ENCODE measurements around the gene DLL4. TPM values are rescaled to one million over a fixed set of nuclear protein-coding genes. Genes with fewer than 3 reads are reported as not detected.
"Not testable (repeated sequence)": the region's sequence is repeated elsewhere in the genome, so short reads cannot be mapped to it uniquely, and the experiment has no call there.

DLL4 gene
- total RNA-seq, 3 donors from 2014 or later = 9.4 to 23.0 (median 15.6) TPM

DNA sequence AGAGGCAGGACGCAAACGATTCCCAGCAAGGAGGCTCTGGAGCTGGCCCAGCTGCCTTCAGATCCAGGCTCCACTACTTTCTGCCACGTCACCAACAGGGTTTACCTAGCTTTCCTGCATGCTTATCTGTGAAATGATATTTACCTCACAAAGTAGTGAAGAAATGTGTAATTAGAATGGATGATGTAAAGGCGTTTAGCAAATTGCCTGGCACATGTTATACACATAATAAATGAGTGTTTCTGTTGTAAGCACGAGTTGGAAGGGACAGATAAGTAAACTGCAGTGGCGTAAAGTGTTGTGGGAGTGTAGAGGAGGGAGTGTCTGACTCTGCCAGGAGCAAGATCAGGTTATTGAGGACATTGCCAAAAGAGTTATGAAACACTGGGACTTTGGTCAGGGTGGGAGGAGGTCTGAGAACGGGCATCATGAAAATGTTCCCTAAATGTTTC, 20.6 kb downstream of the DLL4 start:
- no peaks in the 10 kb centered on the region for H3K36me3 ChIP-seq (ENCODE audit: low read depth)
- intact Hi-C loops (cut with DNase I, micrococcal nuclease) = loop anchor here in 1 of 2 donors (10.0 kb wide), 1 partner anchor 65 kb away; no protein-coding TSS in a partner anchor
- peaks cover 16% of the 10 kb centered on the region for H3K4me1 ChIP-seq (ENCODE audit: low read depth)
- peak; percentile 70 for ATAC-seq
- H3K4me3 ChIP-seq = no peak overlapping the region
- no peaks in the 10 kb centered on the region for H3K9me3 ChIP-seq
- TF ChIP-seq, protein P1, sequence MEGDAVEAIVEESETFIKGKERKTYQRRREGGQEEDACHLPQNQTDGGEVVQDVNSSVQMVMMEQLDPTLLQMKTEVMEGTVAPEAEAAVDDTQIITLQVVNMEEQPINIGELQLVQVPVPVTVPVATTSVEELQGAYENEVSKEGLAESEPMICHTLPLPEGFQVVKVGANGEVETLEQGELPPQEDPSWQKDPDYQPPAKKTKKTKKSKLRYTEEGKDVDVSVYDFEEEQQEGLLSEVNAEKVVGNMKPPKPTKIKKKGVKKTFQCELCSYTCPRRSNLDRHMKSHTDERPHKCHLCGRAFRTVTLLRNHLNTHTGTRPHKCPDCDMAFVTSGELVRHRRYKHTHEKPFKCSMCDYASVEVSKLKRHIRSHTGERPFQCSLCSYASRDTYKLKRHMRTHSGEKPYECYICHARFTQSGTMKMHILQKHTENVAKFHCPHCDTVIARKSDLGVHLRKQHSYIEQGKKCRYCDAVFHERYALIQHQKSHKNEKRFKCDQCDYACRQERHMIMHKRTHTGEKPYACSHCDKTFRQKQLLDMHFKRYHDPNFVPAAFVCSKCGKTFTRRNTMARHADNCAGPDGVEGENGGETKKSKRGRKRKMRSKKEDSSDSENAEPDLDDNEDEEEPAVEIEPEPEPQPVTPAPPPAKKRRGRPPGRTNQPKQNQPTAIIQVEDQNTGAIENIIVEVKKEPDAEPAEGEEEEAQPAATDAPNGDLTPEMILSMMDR (IDR thresholded peaks at IDR 0.05) = no peak
- DNase-seq = peak in 2 of 3 donors; percentile 36 to 41

DNA sequence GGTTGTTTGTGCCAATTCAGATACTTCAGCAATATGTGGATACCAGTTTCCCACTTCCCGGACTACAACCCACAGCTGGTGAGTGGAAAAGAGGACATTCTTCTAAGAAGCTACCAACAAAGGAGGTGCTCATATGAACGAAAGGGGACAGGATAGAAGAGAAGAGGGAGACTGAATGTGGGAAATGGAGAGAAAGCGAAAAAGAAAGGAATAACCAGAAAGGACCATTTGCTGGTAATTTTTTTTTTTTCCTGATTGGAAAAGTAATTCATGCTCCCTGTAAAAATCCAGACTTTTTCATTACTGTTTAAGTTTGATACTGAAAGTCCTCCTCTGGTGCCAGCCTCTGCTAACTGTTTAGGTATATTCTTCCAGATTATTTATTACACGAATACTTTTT, 22.6 kb downstream of the DLL4 start:
- intact Hi-C loops (cut with DNase I, micrococcal nuclease) = no loop called here
- Histone ChIP-seq H3K4me3 (no peak overlapping the region), H3K4me1 (ENCODE audit: low read depth) (peaks cover 16% of the 10 kb centered on the region), H3K9me3 (no peaks in the 10 kb centered on the region), H3K36me3 (ENCODE audit: low read depth) (no peaks in the 10 kb centered on the region)
- no peak for ATAC-seq
- TF ChIP-seq, protein P1 (IDR thresholded peaks at IDR 0.05) = no peak
- no peak for DNase-seq

DNA sequence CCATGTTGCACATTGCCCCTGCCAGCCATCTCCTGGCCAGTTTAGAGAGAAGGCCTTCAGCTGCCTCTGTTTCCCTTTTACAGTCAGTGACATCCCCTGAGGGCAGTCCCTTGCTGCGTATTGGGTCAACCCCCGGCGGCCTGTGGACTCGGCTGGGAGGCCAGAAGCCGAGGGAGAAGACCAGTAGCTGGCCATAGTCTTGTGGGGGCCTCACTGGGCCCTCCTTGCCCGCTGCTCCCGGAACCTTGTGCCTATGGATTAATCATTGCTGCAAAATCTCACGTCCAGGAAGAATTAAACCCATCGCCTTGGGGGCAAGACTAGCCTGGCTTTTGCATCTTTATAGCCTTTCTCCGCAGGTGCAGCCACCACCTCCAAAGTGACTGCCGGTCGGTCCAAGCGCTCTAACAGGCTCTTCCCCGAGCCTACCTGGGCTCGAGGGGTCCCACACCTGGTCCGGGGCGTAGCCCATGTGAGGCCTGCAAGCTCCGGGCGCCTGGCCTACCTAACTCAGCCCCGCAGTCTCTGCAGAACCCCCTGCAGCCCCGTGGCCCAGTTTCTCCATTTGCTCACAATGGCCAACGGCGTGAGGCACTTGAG, 23.3 kb downstream of the DLL4 start:
- H3K4me1 ChIP-seq (ENCODE audit: low read depth) = peaks cover 16% of the 10 kb centered on the region
- DNase-seq (no peak), ATAC-seq (no peak)
- intact Hi-C loops (cut with DNase I, micrococcal nuclease) = no loop called here
- no peaks in the 10 kb centered on the region for H3K9me3 ChIP-seq
- TF ChIP-seq, protein P1 (IDR thresholded peaks at IDR 0.05) = no peak
- no peaks in the 10 kb centered on the region for H3K36me3 ChIP-seq (ENCODE audit: low read depth)
- H3K4me3 ChIP-seq = no peak overlapping the region

DNA sequence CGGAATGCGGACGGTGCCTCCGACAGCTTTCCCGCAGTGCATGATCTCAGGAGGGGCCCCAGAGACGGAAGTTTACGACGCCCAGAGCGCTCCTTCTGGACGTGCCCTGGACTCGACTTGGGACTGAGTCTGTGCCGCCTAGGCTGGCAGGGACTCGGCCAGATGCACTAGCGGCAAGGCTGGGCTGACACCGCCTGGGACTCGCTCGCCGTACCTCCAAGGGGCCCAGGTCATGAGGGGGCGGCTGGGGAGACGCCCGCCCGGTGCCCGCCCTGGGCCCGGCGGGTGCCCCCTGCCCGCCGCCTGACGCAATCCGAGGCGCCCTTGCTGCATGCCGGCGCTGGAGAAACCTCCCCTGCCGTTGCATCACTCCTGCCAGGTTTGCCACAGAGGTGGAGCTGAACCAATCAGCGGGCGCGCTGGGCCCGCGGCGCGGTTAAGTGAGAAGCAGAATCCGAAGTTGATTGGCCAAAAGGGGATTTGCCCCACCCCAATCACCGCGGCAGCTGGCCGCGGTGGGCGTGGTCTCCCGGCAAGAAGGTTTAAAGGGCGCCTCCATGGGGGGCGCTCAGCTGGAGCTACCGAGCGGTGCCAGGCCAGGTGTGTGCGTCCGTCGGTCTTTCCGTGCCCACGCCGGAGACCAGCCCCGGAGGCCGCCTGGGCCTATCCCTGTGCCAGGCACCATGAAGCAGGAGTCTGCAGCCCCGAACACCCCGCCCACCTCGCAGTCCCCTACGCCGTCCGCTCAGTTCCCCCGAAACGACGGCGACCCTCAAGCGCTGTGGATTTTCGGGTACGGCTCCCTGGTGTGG, 24.0 kb downstream of the DLL4 start, which contains the start of gene CHAC1:
Gene CHAC1 (plus strand): TSS at position 571 of the 812 bp plus-strand sequence. CDS start 113 bp downstream, at position 684.
- intact Hi-C loops (cut with DNase I, micrococcal nuclease) = no loop called here
- H3K4me3 ChIP-seq = peak within 1 kb of the TSS; percentile 36
- H3K36me3 ChIP-seq (ENCODE audit: low read depth) = no peaks in the 10 kb centered on the region
- peak; percentile 89 for ATAC-seq
- TF ChIP-seq, protein P1 (IDR thresholded peaks at IDR 0.05) = peak; percentile 9
- peaks cover 16% of the 10 kb centered on the region for H3K4me1 ChIP-seq (ENCODE audit: low read depth)
- no peaks in the 10 kb centered on the region for H3K9me3 ChIP-seq
- peak; percentile 96 to 97 (median 97) for DNase-seq

DNA sequence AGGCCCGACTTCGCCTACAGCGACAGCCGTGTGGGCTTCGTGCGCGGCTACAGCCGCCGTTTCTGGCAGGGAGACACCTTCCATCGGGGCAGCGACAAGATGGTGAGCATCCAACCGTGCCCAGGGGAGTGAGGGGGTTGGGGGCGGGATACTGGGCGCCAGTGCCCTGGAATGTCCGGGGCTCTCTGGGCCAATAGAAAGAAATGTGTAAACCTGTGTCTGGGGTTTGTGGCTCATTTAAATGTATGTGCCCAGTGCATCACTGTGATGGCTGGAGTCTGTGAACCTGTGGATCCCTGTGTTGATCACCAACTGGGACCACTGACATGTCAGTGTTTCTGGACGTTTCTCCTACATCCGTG, 24.6 kb downstream of the DLL4 start:
- ATAC-seq (no peak), DNase-seq (peak in 1 of 3 donors; percentile 62)
- intact Hi-C loops (cut with DNase I, micrococcal nuclease) = no loop called here
- H3K9me3 ChIP-seq = no peaks in the 10 kb centered on the region
- H3K4me1 ChIP-seq (ENCODE audit: low read depth) = peaks cover 16% of the 10 kb centered on the region
- TF ChIP-seq, protein P1 (IDR thresholded peaks at IDR 0.05) = no peak
- H3K4me3 ChIP-seq = peak overlapping the region; percentile 36
- no peaks in the 10 kb centered on the region for H3K36me3 ChIP-seq (ENCODE audit: low read depth)

DNA sequence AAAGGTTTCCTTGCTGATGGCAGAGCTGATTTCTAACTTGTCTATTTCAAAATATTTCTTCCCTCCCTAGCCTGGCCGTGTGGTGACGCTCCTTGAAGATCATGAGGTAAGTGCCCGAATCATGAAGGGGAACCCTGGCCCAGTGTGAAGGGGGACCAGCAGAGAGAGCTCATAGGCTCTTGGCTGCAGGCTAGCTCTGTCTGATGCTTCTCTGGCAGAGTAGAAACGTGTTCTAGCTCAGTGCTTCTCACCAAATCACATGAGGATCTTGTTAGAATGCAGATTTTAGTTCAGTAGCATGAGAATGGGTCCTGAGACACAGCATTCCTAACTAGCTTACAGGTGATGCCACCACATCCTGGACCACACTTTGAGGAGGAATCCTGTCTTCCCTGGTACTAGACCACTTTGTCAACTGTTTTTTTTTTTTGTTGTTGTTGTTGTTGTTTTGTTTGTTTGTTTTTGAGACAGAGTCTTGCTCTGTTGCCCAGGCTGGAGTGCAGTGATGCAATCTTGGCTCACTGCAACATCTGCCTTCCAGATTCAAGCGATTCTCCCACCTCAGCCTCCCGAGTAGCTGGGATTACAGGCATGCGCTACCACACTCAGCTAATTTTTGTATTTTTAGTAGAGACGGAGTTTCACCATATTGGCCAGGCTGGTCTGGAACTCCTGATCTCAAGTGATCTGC, 25.2 kb downstream of the DLL4 start:
- peaks cover 15% of the 10 kb centered on the region for H3K4me1 ChIP-seq (ENCODE audit: low read depth)
- DNase-seq; H3K36me3 ChIP-seq (ENCODE audit: low read depth); intact Hi-C loops (cut with DNase I, micrococcal nuclease); ATAC-seq; H3K4me3 ChIP-seq; H3K9me3 ChIP-seq: not testable (repeated sequence)
